Measurements from ENCODE around the gene CNTNAP5. TPM values are rescaled to one million over a fixed set of nuclear protein-coding genes. Genes with fewer than 3 reads are reported as not detected.

Gene CNTNAP5
- total RNA-seq, 2 donors from 2014 or later: 0.11 TPM; not detected in 1

DNA sequence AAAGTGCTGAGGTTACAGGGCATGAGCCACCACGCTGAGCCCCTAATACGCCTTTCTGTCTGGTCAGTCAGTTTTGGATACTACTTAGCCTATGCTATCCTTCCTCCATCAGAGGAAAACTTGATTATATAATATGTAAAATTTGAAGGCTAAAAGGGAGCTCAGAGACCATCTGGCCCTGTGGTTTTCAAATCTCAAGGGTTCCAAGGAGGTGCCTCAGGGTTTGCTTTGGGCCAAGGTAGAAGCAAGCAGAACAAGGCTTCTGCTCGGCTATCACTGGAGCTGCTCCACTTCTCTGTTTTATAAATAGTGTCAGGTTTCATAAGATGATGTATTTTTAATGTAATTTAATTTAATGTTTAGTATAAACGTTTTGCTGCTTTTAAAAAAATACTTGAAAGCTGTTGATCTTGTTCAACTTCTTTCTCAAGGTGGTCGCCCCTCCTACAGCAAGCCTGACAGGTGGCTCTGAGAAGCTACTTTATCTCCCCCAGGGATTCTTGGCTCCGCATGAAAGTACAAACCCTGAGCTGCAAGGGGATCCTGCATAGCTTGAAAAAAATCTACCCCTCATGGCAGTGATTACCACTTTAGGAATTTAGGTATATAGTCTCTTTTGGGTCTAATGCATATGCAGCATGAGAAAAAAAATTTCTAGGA, 290.3 kb downstream of the CNTNAP5 start:
- intact Hi-C loops (cut with DNase I): no loop called here
- Histone ChIP-seq H3K27me3 (replicated peaks; ENCODE audit: insufficient read depth) (no peaks in the 10 kb centered on the region), H3K27ac (no peak overlapping the region), H3K4me1 (replicated peaks) (no peaks in the 10 kb centered on the region), H3K36me3 (no peaks in the 10 kb centered on the region), H3K9me3 (no peaks in the 10 kb centered on the region), H3K4me3 (no peak overlapping the region)
- 58% methylated on average over 6 of the region's 6 CpGs for WGBS
- no peak for TF ChIP-seq POLR2AphosphoS5 (IDR thresholded peaks at IDR 0.05)
- TF ChIP-seq POLR2A (IDR thresholded peaks at IDR 0.05): no peak
- TF ChIP-seq, protein P1, sequence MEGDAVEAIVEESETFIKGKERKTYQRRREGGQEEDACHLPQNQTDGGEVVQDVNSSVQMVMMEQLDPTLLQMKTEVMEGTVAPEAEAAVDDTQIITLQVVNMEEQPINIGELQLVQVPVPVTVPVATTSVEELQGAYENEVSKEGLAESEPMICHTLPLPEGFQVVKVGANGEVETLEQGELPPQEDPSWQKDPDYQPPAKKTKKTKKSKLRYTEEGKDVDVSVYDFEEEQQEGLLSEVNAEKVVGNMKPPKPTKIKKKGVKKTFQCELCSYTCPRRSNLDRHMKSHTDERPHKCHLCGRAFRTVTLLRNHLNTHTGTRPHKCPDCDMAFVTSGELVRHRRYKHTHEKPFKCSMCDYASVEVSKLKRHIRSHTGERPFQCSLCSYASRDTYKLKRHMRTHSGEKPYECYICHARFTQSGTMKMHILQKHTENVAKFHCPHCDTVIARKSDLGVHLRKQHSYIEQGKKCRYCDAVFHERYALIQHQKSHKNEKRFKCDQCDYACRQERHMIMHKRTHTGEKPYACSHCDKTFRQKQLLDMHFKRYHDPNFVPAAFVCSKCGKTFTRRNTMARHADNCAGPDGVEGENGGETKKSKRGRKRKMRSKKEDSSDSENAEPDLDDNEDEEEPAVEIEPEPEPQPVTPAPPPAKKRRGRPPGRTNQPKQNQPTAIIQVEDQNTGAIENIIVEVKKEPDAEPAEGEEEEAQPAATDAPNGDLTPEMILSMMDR (IDR thresholded peaks at IDR 0.05): no peak
- no peak for DNase-seq (ENCODE audit: low spot score)

- TF ChIP-seq POLR2AphosphoS5 (IDR thresholded peaks at IDR 0.05): no peak
- TF ChIP-seq, protein P1 (IDR thresholded peaks at IDR 0.05): no peak
- no peak for TF ChIP-seq POLR2A (IDR thresholded peaks at IDR 0.05)
- no peaks in the 10 kb centered on the region for H3K36me3 ChIP-seq
- H3K9me3 ChIP-seq: no peaks in the 10 kb centered on the region
- WGBS: 84% methylated on average over 3 of the region's 3 CpGs
- H3K27me3 ChIP-seq (replicated peaks; ENCODE audit: insufficient read depth): no peaks in the 10 kb centered on the region
- no peak for DNase-seq (ENCODE audit: low spot score)
- no peak overlapping the region for H3K27ac ChIP-seq
- H3K4me1 ChIP-seq (replicated peaks): no peaks in the 10 kb centered on the region
- intact Hi-C loops (cut with DNase I): no loop called here
- no peak overlapping the region for H3K4me3 ChIP-seq
These were observed 291.0 kb downstream of the CNTNAP5 start for GRCh38 chr2:124316133-124316532.

DNA sequence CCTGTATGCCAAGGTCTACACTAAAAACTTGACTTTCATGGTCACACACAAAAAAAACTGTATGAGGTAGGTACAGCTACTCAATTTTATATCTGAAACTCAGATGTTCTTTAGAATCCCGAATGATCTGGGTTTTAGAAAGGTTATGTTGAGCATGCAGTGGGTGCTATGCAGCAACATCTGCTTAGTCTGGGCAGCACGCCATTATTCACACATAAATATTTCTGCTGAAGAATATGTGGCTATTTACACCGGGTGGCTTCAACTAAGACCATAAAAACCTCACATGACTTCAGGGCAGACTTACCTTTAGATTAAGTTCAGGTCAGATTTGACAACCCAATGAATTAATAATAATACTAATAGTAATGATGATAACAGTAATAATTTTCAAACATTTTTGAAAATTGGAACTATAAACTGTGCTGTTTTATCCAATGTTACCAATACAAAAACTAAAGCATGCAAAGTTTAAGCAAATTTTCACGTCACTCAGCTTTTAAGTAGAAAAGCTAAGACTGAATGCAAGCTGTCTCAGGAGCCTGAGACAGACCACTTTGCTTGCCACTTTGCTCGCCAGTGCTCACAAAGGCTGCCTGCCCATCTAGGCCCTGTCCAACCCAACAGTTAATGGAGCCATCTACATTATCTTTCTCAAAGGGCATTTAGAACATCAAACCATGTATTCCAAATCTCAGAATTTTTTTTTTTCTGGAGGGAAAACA, 292.0 kb downstream of the CNTNAP5 start:
- Histone ChIP-seq H3K9me3 (no peaks in the 10 kb centered on the region), H3K27me3 (replicated peaks; ENCODE audit: insufficient read depth) (no peaks in the 10 kb centered on the region), H3K4me1 (replicated peaks) (no peaks in the 10 kb centered on the region), H3K27ac (no peak overlapping the region), H3K4me3 (no peak overlapping the region), H3K36me3 (no peaks in the 10 kb centered on the region)
- intact Hi-C loops (cut with DNase I): no loop called here
- WGBS: 52% methylated on average over 5 of the region's 5 CpGs
- no peak for DNase-seq (ENCODE audit: low spot score)
- TF ChIP-seq POLR2AphosphoS5 (IDR thresholded peaks at IDR 0.05) (no peak), POLR2A (IDR thresholded peaks at IDR 0.05) (no peak)
- TF ChIP-seq, protein P1 (IDR thresholded peaks at IDR 0.05): no peak

DNA sequence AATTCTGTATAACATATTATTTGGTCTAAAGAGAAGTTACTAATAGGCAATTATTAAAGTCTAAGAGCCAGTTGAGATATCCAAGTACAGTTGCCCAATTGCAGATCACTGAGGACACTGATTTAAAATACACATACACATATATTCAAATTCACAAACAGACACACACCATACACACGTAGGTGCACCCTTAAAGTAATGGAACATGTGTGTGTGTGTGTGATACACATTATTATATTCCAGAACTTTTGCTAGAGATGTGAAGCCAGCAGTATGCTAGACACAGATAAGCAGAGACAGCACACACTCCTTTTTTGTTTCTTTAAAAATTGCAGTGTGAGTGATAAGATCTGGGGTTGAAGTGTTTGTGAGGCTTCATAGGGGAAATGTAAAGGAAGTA, 292.5 kb downstream of the CNTNAP5 start:
- 67% methylated on average over 1 of the region's 1 CpG for WGBS
- intact Hi-C loops (cut with DNase I): no loop called here
- no peak for DNase-seq (ENCODE audit: low spot score)

More for the DNA sequence above, 292.5 kb downstream of the CNTNAP5 start:
- TF ChIP-seq, protein P1 (IDR thresholded peaks at IDR 0.05): no peak
- TF ChIP-seq POLR2AphosphoS5 (IDR thresholded peaks at IDR 0.05) (no peak), POLR2A (IDR thresholded peaks at IDR 0.05) (no peak)
- Histone ChIP-seq H3K4me1 (replicated peaks) (no peaks in the 10 kb centered on the region), H3K4me3 (no peak overlapping the region), H3K27me3 (replicated peaks; ENCODE audit: insufficient read depth) (no peaks in the 10 kb centered on the region), H3K9me3 (no peaks in the 10 kb centered on the region), H3K36me3 (no peaks in the 10 kb centered on the region), H3K27ac (no peak overlapping the region)
